Measurements from ENCODE around the gene SHTN1.

Gene SHTN1

DNA sequence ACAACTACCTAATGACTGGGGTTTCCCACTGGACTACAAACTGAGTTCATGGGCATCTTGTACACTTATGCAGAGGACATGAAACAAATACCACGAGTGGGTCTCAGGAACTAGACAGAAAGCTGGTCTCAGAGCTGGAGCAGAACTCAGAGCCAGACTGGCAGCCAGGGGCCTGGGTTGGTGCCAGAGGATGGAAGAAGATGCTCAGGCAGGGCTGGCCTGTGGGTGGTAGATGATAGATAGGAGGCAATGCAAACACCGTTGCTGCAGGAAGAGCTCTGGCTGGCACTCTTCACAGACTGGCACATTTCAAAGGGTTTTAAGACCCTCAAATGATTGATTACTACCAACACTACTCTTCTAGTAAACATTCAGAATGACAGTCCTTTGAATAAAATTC, 126.9 kb downstream of the SHTN1 start:
- peaks cover 6% of the 10 kb centered on the region; the same call in 1 of the 2 replicates for H3K27me3 ChIP-seq (ENCODE audit: control insufficient read depth, low read length)
- TF ChIP-seq EZH2phosphoT487 (IDR thresholded peaks at IDR 0.05; ENCODE audit: borderline replicate concordance, low read length) = no peak
- TF ChIP-seq, protein P1, sequence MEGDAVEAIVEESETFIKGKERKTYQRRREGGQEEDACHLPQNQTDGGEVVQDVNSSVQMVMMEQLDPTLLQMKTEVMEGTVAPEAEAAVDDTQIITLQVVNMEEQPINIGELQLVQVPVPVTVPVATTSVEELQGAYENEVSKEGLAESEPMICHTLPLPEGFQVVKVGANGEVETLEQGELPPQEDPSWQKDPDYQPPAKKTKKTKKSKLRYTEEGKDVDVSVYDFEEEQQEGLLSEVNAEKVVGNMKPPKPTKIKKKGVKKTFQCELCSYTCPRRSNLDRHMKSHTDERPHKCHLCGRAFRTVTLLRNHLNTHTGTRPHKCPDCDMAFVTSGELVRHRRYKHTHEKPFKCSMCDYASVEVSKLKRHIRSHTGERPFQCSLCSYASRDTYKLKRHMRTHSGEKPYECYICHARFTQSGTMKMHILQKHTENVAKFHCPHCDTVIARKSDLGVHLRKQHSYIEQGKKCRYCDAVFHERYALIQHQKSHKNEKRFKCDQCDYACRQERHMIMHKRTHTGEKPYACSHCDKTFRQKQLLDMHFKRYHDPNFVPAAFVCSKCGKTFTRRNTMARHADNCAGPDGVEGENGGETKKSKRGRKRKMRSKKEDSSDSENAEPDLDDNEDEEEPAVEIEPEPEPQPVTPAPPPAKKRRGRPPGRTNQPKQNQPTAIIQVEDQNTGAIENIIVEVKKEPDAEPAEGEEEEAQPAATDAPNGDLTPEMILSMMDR (IDR thresholded peaks at IDR 0.05; ENCODE audit: low read depth, low read length, poor library complexity, severe bottlenecking) = no peak
- H3K36me3 ChIP-seq (ENCODE audit: control insufficient read depth, low read length) = no peaks in the 10 kb centered on the region
- no peaks in the 10 kb centered on the region for H3K4me1 ChIP-seq (ENCODE audit: control insufficient read depth, low read length)
- no peaks in the 10 kb centered on the region for H3K9me2 ChIP-seq (replicated peaks; ENCODE audit: control insufficient read depth, low read length)
- no peaks in the 10 kb centered on the region for H3K9me3 ChIP-seq (ENCODE audit: control insufficient read depth, insufficient read depth, low read length)
- no peak overlapping the region for H3K4me3 ChIP-seq (ENCODE audit: low read length)
- no peak overlapping the region for H3K27ac ChIP-seq (ENCODE audit: low read depth, low read length)
- H4K20me1 ChIP-seq (ENCODE audit: control insufficient read depth, insufficient read depth, low read depth, low read length) = no peaks in the 10 kb centered on the region
- H3F3A ChIP-seq (ENCODE audit: control insufficient read depth, insufficient read depth) = no peaks in the 10 kb centered on the region
- no peaks in the 10 kb centered on the region for H3K79me2 ChIP-seq (ENCODE audit: control insufficient read depth, low read length)
- H3K4me2 ChIP-seq (ENCODE audit: low read length) = no peak overlapping the region

DNA sequence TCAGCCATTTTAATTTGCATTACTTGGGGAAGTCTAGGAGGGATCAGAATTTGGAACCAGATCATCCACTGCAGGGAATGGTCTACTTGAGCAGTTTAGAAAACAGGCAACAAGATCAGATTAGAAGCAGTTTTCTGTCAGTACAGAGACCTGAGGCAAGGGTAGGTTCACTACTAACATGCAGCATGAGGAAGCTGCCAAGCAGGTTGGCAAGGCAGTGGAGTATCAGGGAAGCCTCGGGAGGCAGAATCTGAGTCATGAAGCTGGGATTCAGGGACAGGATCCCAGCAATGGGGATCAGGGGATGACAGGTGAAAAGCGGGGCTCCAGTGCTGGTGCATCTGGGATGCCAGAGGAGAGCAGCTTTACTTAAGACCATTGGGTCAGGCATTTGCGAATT, 127.6 kb downstream of the SHTN1 start:
- H4K20me1 ChIP-seq (ENCODE audit: control insufficient read depth, insufficient read depth, low read depth, low read length) = no peaks in the 10 kb centered on the region
- H3K9me3 ChIP-seq (ENCODE audit: control insufficient read depth, insufficient read depth, low read length) = no peaks in the 10 kb centered on the region
- H3K27ac ChIP-seq (ENCODE audit: low read depth, low read length) = no peak overlapping the region
- H3K4me2 ChIP-seq (ENCODE audit: low read length) = no peak overlapping the region
- H3K4me3 ChIP-seq (ENCODE audit: low read length) = no peak overlapping the region
- peaks cover 6% of the 10 kb centered on the region; the same call in 1 of the 2 replicates for H3K27me3 ChIP-seq (ENCODE audit: control insufficient read depth, low read length)
- H3F3A ChIP-seq (ENCODE audit: control insufficient read depth, insufficient read depth) = no peaks in the 10 kb centered on the region
- no peaks in the 10 kb centered on the region for H3K36me3 ChIP-seq (ENCODE audit: control insufficient read depth, low read length)
- TF ChIP-seq EZH2phosphoT487 (IDR thresholded peaks at IDR 0.05; ENCODE audit: borderline replicate concordance, low read length) = no peak
- TF ChIP-seq, protein P1 (IDR thresholded peaks at IDR 0.05; ENCODE audit: low read depth, low read length, poor library complexity, severe bottlenecking) = no peak
- no peaks in the 10 kb centered on the region for H3K9me2 ChIP-seq (replicated peaks; ENCODE audit: control insufficient read depth, low read length)
- H3K4me1 ChIP-seq (ENCODE audit: control insufficient read depth, low read length) = no peaks in the 10 kb centered on the region
- H3K79me2 ChIP-seq (ENCODE audit: control insufficient read depth, low read length) = no peaks in the 10 kb centered on the region

DNA sequence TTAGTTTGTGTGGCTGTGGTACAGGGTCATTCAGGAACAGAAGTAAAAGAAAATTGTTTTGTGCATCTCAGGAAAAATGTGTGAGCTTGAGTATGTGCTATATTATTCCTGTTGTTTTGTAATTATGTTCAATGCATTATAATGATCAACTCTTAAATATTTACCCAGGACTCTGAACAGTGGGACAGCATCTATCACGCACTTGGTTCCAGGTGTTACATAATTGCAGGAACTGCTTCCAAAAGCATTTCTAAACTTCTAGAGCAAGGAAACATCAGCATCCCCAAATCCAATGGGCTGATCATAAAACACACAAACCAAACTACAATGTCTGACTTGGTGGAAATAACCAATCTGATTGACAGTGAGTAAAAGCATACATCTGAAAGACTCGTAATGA, 129.1 kb downstream of the SHTN1 start:
- H3K79me2 ChIP-seq (ENCODE audit: control insufficient read depth, low read length) = no peaks in the 10 kb centered on the region
- H4K20me1 ChIP-seq (ENCODE audit: control insufficient read depth, insufficient read depth, low read depth, low read length) = no peaks in the 10 kb centered on the region
- H3K27me3 ChIP-seq (ENCODE audit: control insufficient read depth, low read length) = peaks cover 4% of the 10 kb centered on the region; the same call in 1 of the 2 replicates
- no peaks in the 10 kb centered on the region for H3K4me1 ChIP-seq (ENCODE audit: control insufficient read depth, low read length)
- H3K9me2 ChIP-seq (replicated peaks; ENCODE audit: control insufficient read depth, low read length) = no peaks in the 10 kb centered on the region
- no peak overlapping the region for H3K27ac ChIP-seq (ENCODE audit: low read depth, low read length)
- H3K4me3 ChIP-seq (ENCODE audit: low read length) = no peak overlapping the region
- no peaks in the 10 kb centered on the region for H3K36me3 ChIP-seq (ENCODE audit: control insufficient read depth, low read length)
- TF ChIP-seq EZH2phosphoT487 (IDR thresholded peaks at IDR 0.05; ENCODE audit: borderline replicate concordance, low read length) = no peak
- H3K9me3 ChIP-seq (ENCODE audit: control insufficient read depth, insufficient read depth, low read length) = no peaks in the 10 kb centered on the region
- no peak overlapping the region for H3K4me2 ChIP-seq (ENCODE audit: low read length)
- H3F3A ChIP-seq (ENCODE audit: control insufficient read depth, insufficient read depth) = no peaks in the 10 kb centered on the region

DNA sequence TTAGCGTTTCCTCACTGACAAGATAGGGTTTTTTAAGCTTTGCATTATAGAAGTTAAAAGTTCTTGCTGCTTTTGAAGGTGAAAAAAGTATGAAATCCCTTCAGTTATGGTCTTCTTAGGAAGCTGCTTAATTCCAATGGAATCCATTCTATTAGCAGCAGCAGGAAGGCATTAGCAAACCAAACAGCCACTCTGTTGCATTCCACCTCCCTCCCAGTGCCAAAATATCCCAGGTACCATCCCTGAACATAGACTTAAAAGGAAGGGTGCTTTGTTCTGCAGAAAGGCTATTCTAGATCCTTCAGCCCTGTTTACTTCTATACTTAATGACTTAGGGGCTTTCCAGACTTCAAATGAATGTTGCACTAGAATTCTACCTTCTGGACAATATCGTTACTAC, 131.9 kb downstream of the SHTN1 start:
- no peak for TF ChIP-seq EZH2phosphoT487 (IDR thresholded peaks at IDR 0.05; ENCODE audit: borderline replicate concordance, low read length)
- TF ChIP-seq, protein P1 (IDR thresholded peaks at IDR 0.05; ENCODE audit: low read depth, low read length, poor library complexity, severe bottlenecking) = no peak
- Histone ChIP-seq H3F3A (ENCODE audit: control insufficient read depth, insufficient read depth) (no peaks in the 10 kb centered on the region), H3K4me3 (ENCODE audit: low read length) (no peak overlapping the region), H3K9me3 (ENCODE audit: control insufficient read depth, insufficient read depth, low read length) (no peaks in the 10 kb centered on the region), H3K4me2 (ENCODE audit: low read length) (no peak overlapping the region), H3K4me1 (ENCODE audit: control insufficient read depth, low read length) (no peaks in the 10 kb centered on the region), H4K20me1 (ENCODE audit: control insufficient read depth, insufficient read depth, low read depth, low read length) (no peaks in the 10 kb centered on the region), H3K27ac (ENCODE audit: low read depth, low read length) (no peak overlapping the region), H3K79me2 (ENCODE audit: control insufficient read depth, low read length) (no peaks in the 10 kb centered on the region), H3K27me3 (ENCODE audit: control insufficient read depth, low read length) (peaks cover 4% of the 10 kb centered on the region; the same call in 1 of the 2 replicates), H3K36me3 (ENCODE audit: control insufficient read depth, low read length) (no peaks in the 10 kb centered on the region), H3K9me2 (replicated peaks; ENCODE audit: control insufficient read depth, low read length) (no peaks in the 10 kb centered on the region)

All from DOHH2 (cell line).